ENCODE data around the gene CGA.
"Not testable (repeated sequence)": the region's sequence is repeated elsewhere in the genome, so short reads cannot be mapped to it uniquely, and the experiment has no call there.

The CGA gene

DNA sequence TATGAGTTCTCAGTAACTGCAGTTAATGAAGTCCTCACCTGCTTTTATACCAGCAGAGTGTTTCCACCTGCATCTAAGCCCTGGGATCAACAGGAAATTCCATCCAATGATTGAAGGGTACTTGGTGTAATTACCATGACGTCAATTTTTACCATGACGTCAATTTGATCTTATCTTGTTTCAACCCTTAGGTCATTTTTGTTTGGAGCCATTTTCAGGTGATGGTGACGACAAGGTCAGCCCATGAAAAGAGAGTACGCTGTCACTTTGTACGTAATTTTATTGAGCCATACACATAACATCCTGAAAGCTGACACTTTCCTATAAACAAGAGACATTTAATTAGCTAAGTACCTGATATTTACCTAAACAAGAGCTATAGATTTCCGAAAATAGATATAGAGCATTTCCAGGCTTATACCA, at the start of gene CGA:
Gene CGA (minus strand): TSS at position 20 of the 423 bp plus-strand sequence. CDS start 6,906 bp downstream, outside the sequence.
- no peak for DNase-seq

DNA sequence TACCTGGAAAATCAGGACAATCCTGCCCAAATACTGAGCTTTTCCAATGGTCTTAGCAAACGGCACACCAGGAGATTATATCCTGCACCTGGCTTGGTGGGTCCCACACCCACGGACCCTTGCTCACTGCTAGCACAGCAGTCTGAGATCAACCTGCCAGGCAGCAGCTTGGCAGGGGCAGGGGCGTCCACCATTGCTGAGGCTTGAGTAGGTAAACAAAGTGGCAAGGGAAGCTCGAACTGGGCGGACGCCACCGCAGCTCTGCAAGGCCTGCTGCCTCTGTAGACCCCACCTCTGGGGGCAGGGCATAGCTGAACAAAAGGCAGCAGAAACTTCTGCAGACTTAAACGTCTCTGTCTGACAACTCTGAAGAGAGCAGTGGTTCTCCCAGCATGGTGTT, 45.0 kb upstream of the CGA start:
- not testable (repeated sequence) for DNase-seq

DNA sequence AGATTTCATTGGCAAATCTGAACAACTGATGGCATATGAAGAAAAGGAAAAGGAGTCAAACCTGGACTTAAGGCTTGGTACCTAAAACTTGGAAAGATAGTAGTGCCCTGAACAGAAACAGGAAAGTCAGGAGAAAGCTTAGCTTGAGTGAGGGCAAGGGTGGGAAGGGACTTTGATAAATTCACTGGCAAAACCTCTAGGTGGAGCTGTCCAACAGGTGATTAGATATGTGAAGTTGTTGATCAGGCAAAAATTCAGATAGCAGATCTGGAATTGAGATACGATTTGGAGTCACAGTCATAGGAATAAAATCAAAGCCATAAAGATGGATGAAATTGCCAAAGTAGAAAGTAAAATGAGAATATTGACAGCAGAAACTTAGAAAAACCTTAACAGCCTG, 44.3 kb upstream of the CGA start:
- no peak for DNase-seq

DNA sequence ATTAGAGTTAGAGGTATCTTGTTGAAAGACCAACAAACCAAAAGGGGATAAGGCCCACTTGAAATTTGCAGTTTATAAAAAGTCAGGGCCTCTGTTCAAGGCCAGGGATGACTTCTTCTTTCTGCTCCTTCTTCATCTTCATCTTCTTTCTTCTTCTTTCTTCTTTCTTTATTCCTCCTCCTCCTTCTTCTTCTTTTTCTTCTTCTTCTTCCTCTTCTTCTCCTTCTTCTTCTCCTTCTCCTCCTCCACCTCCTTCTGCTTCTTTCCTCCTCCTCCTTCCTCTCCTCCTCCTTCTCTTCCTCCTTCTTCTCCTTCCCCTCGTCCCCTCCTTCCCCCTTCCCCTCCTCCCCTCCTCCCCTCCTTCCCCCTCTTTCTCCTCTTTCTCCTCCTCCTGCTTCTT, 42.1 kb upstream of the CGA start:
- DNase-seq, result no peak

DNA sequence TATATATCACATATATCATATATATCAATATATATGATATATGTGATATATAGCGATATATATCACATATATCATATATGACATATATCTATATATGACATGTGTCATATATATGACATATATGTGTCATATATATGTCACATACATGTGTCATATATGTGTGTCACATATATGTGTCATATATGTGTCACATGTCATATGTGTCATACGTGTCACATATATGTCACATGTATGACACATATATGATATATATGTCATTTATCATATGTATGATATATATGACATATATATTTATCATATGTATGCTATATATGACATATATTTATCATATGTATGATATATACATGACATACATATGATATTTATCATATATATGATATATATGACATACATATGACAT, 32.8 kb upstream of the CGA start:
- no peak for DNase-seq

DNA sequence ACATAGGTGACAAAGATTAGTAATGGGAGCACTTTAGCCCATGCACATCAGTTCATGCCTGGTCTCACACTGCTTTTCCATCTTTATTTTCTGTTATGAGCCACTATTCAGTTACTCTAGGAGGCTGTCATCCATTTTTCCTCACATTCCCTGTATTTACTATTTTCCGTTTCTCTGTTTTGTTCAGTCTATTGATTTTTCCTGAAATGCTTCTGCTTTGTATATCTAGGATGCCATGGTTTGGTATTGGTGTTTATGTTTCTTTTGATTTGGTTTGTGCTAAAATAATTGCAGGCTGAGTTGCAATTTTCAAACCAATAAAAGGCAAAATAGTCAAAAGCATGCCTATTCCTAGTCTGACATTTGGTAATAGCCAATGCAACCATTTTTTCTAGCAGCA, 31.6 kb upstream of the CGA start:
- no peak for DNase-seq

DNA sequence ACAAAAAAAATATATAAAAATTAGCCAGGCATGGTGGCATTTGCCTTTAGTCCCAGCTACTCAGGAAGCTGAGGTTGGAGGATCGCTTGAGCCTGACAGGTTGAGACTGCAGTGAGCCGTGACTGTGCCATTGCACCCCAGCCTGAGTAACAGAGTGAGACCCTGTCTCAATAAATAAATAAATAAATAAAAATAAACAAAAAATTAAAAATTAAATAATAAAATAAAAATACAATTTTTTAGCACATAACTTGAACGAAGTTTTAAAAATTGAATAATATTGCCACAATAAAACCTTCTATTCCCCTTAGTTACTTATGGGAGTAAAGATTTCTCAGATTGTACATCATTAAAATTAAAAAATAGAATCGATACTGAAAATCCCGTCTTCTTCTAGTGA, 29.2 kb upstream of the CGA start:
- no peak for DNase-seq

DNA sequence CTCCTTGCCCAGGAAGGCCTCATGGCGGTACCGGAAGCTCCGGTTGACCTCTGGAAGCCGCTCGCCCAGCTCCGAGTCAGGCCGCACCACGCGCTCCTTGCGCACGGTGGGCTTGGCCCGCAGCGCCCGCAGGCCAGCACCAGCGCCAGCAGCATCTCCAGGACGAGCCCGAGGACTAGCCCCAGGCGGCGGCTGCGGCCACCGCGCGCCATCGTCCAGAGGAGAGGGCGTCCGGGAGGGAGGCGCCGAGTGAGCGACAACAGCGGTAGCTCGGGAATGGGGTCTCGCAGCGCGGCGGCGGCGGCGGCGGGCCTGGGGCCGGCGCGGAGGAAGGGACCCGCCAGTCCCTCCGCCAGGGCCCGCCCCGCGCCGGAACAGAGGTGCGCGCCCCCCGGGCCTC, 27.6 kb upstream of the CGA start:
- no peak for DNase-seq

DNA sequence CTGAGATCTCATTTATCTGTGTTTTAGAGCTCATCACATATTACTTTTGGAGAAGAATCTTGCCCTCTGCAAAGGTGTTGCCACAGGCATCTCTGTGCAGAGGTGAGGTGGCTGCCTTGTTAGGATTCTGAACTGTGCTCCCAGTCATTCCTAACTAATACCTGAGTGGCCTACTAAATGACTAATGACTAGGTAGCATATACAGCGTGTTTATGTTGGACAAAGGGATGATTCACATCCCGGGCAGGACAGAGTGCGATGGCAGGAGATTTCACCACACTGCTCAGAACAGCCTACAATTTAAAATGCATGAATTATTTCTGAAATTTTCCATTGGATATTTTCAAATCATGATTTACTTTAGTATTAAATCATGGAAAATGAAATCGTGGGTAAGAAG, 23.1 kb upstream of the CGA start:
- no peak for DNase-seq

DNA sequence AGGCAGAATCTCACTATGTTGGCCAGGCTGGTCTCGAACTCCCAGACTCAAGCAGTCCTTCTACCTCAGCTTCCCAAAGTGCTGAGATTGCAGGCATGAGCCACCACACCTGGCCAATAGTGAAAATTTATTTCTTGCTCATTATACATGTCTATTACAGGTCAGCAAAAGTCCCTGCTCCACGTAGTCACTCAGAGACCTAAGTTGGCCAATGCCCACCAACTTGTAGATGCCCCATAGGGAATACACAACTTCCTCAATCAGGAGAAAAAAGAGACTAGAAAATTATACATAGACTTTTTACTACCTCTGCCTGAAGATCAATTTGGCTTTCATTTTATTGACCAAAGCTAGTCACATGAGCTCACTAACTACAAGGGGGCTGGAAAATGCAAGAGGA, 22.0 kb upstream of the CGA start:
- no peak for DNase-seq

DNA sequence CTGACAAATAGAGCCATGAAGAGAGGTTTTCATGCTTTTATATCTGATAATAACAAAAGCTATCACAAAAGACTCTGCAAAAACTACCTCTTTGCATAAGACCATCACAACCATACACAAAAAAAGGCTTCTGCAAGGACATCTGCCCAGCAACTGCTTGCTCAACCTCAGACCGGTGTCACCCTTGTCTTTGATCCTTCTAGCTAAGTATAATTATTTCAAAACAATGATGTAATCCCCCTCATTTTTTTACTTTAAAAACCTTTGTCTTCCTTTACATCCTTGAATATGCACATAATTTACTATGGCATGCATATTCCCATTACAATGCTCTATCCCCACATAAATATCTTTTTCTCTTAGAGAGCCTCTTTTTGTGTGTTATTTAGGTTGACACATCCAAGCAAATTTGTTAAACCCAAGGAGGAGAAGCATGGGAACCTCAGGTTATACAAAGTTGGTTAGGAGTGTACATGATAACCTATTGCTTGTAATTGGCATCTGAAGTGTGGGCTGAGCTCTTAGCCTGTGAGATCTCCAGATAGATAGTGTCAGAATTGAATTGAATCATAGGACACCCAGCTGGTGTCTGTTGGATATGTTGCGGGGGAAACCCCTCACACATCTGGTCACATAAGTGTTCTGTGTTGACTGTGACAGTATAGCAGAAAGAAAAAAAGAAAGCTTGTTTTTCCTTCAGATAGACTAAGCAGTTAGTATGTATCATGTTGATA, 20.7 kb upstream of the CGA start:
- no peak for DNase-seq

DNA sequence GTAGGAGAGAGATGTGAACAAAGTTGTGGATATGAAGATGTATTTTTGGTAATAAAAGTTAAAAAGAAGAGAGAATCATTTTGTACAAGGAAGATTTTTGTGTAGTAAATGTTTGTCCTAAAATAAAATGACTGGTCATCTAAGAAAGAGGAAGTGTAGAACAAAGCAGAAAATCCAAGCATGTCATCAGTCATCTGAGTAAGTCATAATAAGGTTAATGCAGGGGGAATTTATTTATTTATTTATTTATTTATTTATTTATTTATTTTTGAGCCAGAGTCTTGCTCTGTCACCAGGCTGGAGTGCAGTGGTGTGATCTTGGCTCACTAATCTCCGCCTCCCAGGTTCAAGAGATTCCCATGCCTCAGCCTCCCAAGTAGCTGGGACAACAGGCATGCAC, 15.7 kb upstream of the CGA start:
- DNase-seq, result no peak

DNA sequence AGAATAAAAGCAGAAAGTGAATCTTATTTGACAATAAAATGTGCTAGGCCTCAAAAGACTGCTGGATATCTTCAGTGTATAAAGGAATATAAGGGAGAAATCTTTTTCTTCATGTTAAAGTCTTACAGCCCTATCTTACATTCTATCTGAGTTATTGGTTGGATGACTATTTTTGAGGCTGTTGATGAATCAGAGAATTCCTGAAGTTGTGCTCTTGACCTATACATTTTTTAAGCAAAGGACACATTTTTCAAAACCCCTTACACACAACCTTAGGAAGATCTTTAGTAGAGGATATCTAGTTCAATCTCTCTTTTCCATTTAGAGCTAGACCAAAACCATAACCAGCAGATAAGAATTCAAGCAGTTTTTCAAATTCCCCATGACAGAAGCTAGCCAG, 10.9 kb upstream of the CGA start:
- no peak for DNase-seq

DNA sequence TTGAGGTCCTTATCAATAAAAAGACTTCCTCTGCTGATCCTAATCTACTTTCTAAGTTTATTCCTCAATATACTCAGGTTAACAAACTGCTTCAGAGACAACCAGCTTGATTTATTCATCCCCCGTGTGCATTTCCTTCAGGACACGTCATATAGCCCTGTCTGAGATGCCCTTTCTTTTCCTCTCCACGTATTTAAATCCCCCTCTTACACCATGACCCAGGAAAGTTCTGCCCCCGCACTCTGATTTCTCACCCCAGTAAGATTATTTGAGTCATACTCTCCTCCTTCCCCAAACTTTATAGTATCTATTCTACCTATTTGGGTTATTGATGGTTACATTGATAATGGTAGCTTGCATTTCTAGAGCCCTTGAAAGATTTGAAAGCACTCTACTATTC, 9.8 kb upstream of the CGA start:
- DNase-seq, result no peak

DNA sequence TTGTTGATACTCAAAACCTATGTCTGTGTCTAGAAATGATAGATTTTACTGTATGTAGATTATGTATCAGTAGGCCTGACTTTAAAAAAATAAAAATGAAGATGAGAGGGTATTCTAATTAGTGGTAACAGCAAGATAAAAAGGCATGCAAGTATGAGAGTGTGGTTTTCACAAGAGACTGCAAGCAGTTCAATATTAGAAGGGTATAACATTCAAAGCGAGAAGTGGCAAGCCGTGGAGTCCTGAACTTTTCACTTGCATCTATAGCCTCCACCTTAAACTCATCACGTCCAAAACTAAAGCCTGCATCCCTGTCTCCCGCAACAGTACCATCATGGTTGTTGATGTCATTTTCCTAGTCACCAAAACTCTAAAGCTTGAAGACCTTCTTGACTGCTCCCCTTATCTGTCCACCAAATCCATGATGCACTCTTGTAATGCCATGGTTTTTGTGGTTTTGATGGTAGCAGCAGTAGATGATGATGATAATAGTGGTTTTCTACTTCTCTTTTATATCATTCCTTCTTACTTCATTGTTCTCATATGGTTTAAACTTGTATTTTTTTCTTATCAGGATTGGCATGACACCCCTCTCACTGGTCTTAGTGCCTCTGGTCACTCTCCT, 9.2 kb upstream of the CGA start:
- no peak for DNase-seq

DNA sequence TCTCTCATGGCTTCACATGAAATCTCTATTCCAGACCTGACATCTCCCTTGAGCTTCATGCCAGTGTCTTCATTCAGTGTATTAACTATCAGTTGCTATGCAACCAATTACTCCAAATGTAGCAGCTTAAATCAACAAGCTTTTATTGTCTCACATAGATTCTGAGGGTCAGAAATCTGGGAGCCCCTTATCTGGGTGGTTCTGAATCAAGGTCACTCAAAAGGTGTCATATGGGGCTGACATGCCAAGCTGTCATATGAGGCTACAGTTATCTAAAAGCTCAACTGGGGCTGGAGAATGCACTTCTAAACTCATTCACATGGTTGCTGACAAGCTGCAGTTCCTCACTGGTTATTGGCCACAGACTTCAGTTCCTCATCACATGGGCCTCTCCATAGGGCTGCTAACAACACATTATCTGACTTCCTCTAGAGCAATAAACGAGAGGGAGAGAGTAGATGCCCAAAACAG, 7.3 kb upstream of the CGA start:
- DNase-seq, result no peak

DNA sequence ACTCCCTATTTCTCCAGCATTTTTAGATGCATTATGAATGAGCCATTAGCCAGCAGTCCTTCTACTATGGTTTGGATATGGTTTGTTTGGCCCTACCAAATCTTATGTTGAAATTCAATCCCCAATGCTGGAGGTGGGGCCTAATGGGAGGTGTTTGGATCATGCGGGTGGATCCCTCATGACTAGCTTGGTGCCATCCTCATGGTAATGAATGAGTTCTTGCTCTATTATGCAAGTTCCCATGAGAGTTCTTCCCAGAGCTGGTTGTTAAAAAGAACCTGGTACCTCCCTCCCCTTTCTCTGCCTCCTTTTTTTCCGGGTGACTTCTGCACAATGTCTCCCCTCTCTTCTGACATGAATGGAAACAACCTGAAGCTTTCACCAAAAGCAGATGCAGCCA, 6.2 kb upstream of the CGA start:
- DNase-seq, result no peak

DNA sequence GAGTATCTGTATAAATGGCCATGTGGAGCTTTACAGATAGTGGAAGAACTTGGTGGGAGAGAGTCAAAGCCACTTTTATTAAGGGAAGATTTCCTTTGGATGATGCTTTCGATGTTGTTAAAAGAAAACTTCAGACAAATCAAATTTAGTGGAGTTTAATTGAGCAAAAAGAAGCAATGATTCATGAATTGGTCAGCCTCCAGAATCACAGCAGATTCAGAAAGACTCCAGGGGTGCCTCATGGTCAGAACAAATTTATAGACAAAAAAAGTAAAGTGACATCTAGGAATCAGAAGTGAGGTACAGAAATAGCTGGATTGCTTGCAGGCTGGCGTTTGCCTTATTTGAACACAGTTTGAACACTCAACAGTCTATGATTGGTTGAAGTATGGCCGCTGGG, 5.3 kb upstream of the CGA start:
- no peak for DNase-seq

DNA sequence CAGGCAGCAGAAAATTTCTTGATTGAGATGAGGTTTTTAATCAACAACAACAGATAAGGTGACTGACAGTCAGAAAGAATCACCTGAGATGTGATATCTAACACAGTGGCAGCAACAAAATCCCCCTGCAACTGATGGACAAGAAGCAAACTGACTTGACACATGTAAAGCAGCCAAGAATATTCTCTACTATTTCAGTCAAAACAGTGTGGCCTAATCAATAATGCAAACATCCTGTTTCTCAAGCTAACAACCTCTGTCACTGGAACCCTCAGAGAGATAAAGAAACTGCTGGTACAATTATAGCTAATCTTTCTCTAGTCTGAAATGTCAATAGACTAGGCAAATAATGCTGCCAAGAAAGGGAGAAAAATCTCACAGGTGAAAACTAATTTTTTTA, 4.6 kb upstream of the CGA start:
- DNase-seq, result no peak

DNA sequence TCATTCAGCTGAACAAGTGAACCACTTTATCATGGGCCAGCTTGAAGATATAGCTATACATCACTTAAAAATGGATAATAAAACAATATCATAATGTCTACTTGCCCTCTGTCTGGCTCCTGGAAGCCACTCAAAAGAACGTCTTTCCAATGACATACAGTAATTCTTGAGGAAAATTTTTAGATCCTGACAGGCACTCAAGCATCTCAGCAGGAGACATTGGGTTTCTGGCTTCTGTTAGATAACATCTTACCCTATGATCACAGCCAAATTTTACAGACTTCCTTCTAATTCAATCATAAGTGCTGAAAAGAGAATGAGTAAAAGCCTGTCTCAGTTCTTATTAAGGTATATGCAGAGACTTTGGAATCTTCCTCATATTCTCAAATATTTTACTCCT, 330 bp downstream of the CGA start:
- DNase-seq, result no peak

DNA sequence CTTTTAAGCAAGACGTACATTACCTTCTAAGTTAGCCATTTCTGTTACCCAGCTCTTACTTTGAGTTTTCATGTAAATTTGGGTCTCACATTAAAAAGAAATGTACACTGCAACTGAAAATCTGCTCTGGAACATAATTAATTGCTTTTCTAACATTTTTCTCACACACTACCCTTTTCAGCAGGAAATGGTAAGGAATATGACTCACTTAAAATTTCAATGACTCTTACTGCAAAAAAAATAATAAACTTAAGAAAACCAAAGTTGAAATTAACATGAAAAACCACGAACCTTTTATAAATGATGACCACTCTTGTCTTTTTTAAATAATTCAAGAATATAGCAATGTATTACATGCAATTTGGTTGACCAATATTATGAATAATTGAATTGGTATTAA, 1.3 kb downstream of the CGA start:
- DNase-seq, result no peak

DNA sequence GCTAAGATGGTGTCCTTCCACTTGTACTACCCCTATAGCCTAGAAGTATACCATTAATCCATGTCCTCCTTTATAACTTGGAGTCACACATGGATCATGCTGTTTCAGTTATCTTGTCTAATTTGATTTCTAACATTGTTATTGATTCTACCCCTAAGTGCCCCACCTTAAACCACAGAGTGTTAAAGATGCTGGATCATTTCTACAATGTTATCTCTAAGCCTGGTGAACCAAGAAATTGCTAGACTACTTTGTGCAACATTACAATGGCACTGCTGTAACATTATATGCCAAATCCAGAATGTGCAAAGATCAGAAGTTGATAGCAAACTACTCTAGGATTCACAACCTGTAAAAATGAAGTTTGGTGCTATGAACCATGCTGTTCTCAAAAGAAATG, 1.7 kb downstream of the CGA start:
- DNase-seq, result no peak

DNA sequence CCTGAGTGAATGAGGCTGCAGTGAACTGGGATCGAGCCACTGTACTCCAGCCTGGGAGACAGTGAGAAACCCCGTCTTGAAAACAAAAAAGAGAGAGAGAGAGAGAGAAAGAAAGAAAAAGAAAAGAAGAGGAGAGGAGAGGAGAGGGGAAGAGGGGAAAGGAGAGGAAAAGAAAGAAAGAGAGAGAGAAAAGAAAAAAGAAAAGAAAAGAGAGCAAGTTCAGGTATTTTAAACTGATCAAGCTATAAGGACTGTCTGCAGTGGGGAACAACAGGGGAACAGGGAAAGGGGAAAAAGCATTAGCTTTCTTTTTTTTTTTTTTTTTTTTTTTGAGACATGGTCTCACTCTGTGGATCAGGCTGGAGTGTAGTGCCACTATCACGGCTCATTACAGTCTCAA, 2.5 kb downstream of the CGA start:
- DNase-seq, result no peak

DNA sequence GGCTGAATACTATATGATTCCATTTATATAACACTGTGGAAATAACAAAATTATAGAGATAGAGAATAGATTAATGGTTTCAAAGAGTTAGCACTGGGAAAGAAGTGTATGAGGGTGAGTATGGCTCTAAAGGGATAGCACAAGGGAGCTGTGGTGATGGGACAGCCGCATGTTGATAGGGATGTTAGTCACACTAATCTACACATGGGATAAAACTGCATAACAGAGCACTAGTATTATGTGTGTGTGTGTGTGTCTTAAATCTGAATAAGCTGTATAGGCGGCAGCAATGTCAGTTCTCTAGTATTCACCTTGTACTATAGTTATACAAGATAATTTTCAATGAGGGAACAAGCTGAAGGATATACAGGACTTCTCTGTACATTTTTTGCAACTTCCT, 5.8 kb downstream of the CGA start:
- no peak for DNase-seq

DNA sequence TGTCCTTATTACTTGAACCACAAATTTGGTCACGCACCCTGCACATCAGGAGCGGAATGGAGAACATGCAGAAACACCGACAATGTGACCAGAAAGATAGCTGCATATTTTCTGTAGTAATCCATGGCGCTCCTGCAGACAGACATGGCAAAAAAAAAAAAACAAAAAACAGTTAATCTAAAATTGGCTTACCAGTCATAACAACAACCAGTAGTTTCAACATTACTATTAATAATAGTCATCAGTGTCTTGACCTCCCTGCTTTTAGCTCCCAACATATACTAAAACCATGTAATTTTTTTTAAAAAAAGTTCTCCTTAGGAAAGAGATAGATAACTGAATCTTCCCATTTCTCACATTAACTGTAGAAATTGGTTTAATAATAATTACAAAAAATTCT, 6.8 kb downstream of the CGA start:
- no peak for DNase-seq

Measured in NCI-H510A (cell line).